ENCODE measurements around the gene PHF2. TPM values are rescaled to one million over a fixed set of nuclear protein-coding genes. Genes with fewer than 3 reads are reported as not detected.

The PHF2 gene
- total and polyA plus RNA-seq, 7 donors: 10.9 to 31.9 (median 21.4) TPM

DNA sequence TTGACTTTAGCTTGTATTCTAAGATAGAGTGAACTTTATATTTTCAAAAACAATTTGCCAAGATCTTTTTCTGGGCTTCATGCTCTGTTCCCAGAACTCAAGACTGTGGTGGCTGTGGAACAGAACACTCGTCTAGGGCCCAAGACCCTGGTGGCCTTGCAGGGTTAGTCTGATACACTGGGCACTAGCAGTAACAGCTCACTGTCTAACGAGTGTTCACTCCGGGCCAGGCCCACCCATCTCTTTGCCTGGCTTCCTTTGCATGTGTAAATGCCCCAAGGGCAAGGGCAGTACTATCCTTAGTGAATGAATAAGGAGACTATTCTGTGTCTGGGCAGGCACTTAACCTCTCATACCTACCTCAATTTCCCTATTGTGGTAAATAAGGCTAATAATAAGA lies 47.4 kb downstream of the PHF2 start:
- intact Hi-C loops (cut with DNase I): no loop called here
- Histone ChIP-seq H3K4me3 (no peak overlapping the region), H3K27me3 (no peaks in the 10 kb centered on the region), H3K36me3 (no peaks in the 10 kb centered on the region), H3K4me1 (peaks cover 0 to 39% (median 17%) of the 10 kb centered on the region in 4 donors), H3K27ac (no peak overlapping the region), H3K9me3 (peaks cover 0 to 4% (median 1%) of the 10 kb centered on the region in 4 donors)
- WGBS, 2 donors: 92 to 96% methylated on average over 3 of the region's 3 CpGs
- DNase-seq: no peak
- TF ChIP-seq POLR2AphosphoS5 (IDR thresholded peaks at IDR 0.05): no peak
- TF ChIP-seq, protein P1, sequence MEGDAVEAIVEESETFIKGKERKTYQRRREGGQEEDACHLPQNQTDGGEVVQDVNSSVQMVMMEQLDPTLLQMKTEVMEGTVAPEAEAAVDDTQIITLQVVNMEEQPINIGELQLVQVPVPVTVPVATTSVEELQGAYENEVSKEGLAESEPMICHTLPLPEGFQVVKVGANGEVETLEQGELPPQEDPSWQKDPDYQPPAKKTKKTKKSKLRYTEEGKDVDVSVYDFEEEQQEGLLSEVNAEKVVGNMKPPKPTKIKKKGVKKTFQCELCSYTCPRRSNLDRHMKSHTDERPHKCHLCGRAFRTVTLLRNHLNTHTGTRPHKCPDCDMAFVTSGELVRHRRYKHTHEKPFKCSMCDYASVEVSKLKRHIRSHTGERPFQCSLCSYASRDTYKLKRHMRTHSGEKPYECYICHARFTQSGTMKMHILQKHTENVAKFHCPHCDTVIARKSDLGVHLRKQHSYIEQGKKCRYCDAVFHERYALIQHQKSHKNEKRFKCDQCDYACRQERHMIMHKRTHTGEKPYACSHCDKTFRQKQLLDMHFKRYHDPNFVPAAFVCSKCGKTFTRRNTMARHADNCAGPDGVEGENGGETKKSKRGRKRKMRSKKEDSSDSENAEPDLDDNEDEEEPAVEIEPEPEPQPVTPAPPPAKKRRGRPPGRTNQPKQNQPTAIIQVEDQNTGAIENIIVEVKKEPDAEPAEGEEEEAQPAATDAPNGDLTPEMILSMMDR (IDR thresholded peaks at IDR 0.05): no peak

DNA sequence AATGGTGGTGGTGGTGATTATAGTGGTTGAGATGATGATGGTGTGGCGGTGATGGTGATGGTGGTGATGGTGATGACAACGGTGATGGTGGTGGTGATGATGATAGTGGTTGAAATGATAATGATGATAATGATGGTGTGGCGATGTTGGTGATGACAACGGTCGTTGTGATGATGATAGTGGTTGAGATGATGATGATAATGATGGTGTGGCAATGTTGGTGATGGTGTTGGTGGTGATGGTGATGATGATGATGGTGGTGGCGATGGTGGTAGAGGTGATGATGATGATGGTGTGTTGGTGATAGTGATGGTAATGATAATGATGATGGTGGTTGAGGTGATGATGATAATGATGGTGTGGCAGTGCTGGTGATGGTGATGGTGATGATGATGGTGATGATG lies 48.0 kb downstream of the PHF2 start:
- H3K27ac ChIP-seq: no peak overlapping the region
- no peak for TF ChIP-seq POLR2A (IDR thresholded peaks at IDR 0.05)
- no peak for TF ChIP-seq EP300 (IDR thresholded peaks at IDR 0.05)
- TF ChIP-seq, protein P1 (IDR thresholded peaks at IDR 0.05): no peak
- no peak for TF ChIP-seq POLR2AphosphoS5 (IDR thresholded peaks at IDR 0.05)
- H3K9me3 ChIP-seq: peaks cover 0 to 4% (median 1%) of the 10 kb centered on the region in 4 donors
- WGBS, 2 donors: 93 to 97% methylated on average over 6 of the region's 6 CpGs
- intact Hi-C loops (cut with DNase I): no loop called here
- no peaks in the 10 kb centered on the region for H3K27me3 ChIP-seq
- H3K36me3 ChIP-seq: no peaks in the 10 kb centered on the region
- no peak overlapping the region for H3K4me3 ChIP-seq
- DNase-seq: no peak
- H3K4me1 ChIP-seq: peaks cover 0 to 40% (median 19%) of the 10 kb centered on the region in 4 donors

DNA sequence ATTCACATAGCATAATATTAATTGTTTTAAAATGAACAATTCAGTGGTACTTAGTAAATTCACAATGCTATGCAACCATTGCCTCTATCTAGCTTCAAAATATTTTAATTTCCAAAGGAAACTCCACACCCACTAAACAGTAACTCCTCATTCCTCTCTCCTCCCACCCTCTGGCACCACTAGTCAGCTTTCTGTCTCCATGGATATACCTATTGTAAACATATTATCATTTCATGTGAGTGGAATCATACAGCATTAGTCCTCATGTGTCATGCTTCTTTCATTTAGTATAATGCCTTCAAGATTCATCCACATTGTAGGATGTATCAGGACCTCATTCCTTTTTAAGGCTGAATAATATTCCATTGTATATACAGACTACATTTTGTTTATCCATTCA lies 48.6 kb downstream of the PHF2 start:
- intact Hi-C loops (cut with DNase I): no loop called here
- Histone ChIP-seq H3K36me3 (peaks cover 0 to 4% (median 2%) of the 10 kb centered on the region in 4 donors), H3K27me3 (no peaks in the 10 kb centered on the region), H3K4me3 (no peak overlapping the region), H3K4me1 (peaks cover 0 to 36% (median 19%) of the 10 kb centered on the region in 4 donors), H3K9me3 (peaks cover 0 to 4% (median 1%) of the 10 kb centered on the region in 4 donors), H3K27ac (no peak overlapping the region)
- no peak for DNase-seq
- no peak for TF ChIP-seq POLR2AphosphoS5 (IDR thresholded peaks at IDR 0.05)
- TF ChIP-seq POLR2A (IDR thresholded peaks at IDR 0.05): no peak
- TF ChIP-seq EP300 (IDR thresholded peaks at IDR 0.05): no peak
- TF ChIP-seq, protein P1 (IDR thresholded peaks at IDR 0.05): no peak

DNA sequence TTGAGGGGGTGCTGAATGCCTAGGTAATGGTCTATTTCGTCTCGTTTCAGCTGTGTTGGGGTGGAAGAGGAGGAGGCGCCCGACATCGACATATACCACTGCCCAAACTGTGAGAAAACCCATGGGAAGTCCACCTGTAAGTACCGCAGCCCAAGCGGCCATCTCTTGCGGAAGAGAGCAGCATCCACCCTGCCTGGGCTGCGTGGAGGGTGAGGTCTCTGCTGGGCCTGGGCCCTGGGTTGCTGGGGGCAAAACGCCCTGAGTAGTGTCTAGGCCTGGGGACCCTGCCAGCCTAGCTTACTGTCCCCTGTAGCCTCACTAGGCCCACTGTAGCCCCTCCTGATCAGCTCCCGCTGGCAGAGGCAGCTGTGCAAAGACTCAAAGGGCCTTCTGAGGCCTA lies 53.5 kb downstream of the PHF2 start:
- H3K4me1 ChIP-seq: peaks cover 0 to 13% (median 4%) of the 10 kb centered on the region in 4 donors
- H3K9me3 ChIP-seq: peaks cover 0 to 4% (median 1%) of the 10 kb centered on the region in 4 donors
- intact Hi-C loops (cut with DNase I): no loop called here
- no peak for DNase-seq
- 94 to 97% methylated on average over 11 of the region's 11 CpGs for WGBS, 2 donors
- no peak overlapping the region for H3K27ac ChIP-seq
- TF ChIP-seq POLR2AphosphoS5 (IDR thresholded peaks at IDR 0.05) (no peak), POLR2A (IDR thresholded peaks at IDR 0.05) (no peak)
- no peaks in the 10 kb centered on the region for H3K27me3 ChIP-seq
- no peak overlapping the region for H3K4me3 ChIP-seq
- peaks cover 0 to 52% (median 11%) of the 10 kb centered on the region in 4 donors for H3K36me3 ChIP-seq

DNA sequence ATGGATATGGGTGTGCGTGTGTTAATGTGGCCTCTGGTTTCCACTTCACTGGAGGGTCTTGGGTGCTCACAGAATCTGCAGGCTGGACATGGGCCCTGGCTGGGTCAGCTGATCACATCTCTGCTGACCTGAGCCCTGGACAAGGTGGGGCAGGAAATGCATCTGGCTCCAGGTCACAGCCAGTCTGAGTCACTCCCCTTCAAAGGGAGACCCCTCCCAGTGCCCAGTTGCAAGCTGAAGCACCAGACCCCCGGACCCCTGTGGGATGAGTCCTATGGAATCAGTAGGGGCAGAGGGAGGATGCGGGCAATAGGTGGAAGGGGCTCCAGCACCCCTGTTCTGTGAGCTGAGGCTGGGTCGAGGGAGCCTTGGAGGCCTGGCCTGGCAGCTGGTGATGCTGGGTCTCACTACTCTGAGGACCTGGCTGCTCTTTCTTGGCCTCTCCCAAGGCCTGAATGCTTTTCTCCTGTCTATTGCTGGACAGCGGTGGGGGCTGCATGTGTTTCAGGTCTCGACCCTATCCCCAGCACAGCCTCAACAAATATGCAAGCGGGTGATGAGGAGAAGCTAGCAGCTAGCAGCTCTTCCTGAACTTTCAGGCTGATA lies 54.5 kb downstream of the PHF2 start:
- peaks cover 0 to 14% (median 4%) of the 10 kb centered on the region in 4 donors for H3K4me1 ChIP-seq
- intact Hi-C loops (cut with DNase I): no loop called here
- H3K36me3 ChIP-seq: peaks cover 0 to 61% (median 11%) of the 10 kb centered on the region in 4 donors
- TF ChIP-seq POLR2AphosphoS5 (IDR thresholded peaks at IDR 0.05): no peak
- no peak for TF ChIP-seq POLR2A (IDR thresholded peaks at IDR 0.05)
- TF ChIP-seq EP300 (IDR thresholded peaks at IDR 0.05): no peak
- TF ChIP-seq, protein P1 (IDR thresholded peaks at IDR 0.05): no peak
- H3K27me3 ChIP-seq: no peaks in the 10 kb centered on the region
- WGBS, 2 donors: 94 to 95% methylated on average over 7 of the region's 7 CpGs
- H3K27ac ChIP-seq: no peak overlapping the region
- no peak overlapping the region for H3K4me3 ChIP-seq
- H3K9me3 ChIP-seq: peaks cover 0 to 4% (median 1%) of the 10 kb centered on the region in 4 donors
- DNase-seq: peak; percentile 60

Measured in sigmoid colon (tissue), 7 donors.